Putamen (tissue), 1 donor: Measurements from ENCODE around the gene METTL14.
"Not testable (repeated sequence)": the region's sequence is repeated elsewhere in the genome, so short reads cannot be mapped to it uniquely, and the experiment has no call there.

Experiments used
- DNase-seq: peaks from one replicate; pipeline ENCODE4 v3.0.0-alpha.2; 2016; ENCODE audit warnings: low spot score

The METTL14 gene

GRCh38 chr4:118684873-118685811, at the start of gene METTL14:
Gene METTL14 (plus strand): TSS chr4:118685392. CDS start chr4:118685535, 143 bp downstream.
- peak; percentile 90 for DNase-seq

- DNase-seq, result not testable (repeated sequence)
Measured at GRCh38 chr4:118636126-118636525, 49.1 kb upstream of the METTL14 start.

GRCh38 chr4:118664665-118665064, 20.5 kb upstream of the METTL14 start:
- DNase-seq, result not testable (repeated sequence)

- DNase-seq, result not testable (repeated sequence)
Measured at GRCh38 chr4:118669220-118669619, 16.0 kb upstream of the METTL14 start.

- not testable (repeated sequence) for DNase-seq
Measured at GRCh38 chr4:118670968-118671367, 14.2 kb upstream of the METTL14 start.

- no peak for DNase-seq
Measured at GRCh38 chr4:118676128-118676527, 9.1 kb upstream of the METTL14 start.

- DNase-seq, result no peak
Measured at GRCh38 chr4:118680808-118681207, 4.4 kb upstream of the METTL14 start.

GRCh38 chr4:118682928-118683327, 2.3 kb upstream of the METTL14 start:
- DNase-seq, result no peak

GRCh38 chr4:118683513-118683912, 1.7 kb upstream of the METTL14 start:
- DNase-seq, result no peak

- DNase-seq, result no peak
Measured at GRCh38 chr4:118703118-118703517, 17.9 kb downstream of the METTL14 start.

- DNase-seq, result no peak
Measured at GRCh38 chr4:118711052-118711451, 25.9 kb downstream of the METTL14 start.

- DNase-seq, result no peak
Measured at GRCh38 chr4:118712872-118713271, 27.7 kb downstream of the METTL14 start.

- no peak for DNase-seq
Measured at GRCh38 chr4:118714682-118715081, 29.5 kb downstream of the METTL14 start.

- no peak for DNase-seq
Measured at GRCh38 chr4:118716304-118716703, 31.1 kb downstream of the METTL14 start.

- no peak for DNase-seq
Measured at GRCh38 chr4:118718511-118719170, 33.4 kb downstream of the METTL14 start.

- no peak for DNase-seq
Measured at GRCh38 chr4:118721752-118722151, 36.6 kb downstream of the METTL14 start.

GRCh38 chr4:118723369-118723768, 38.2 kb downstream of the METTL14 start:
- DNase-seq, result no peak

GRCh38 chr4:118727360-118727759, 42.2 kb downstream of the METTL14 start:
- no peak for DNase-seq

GRCh38 chr4:118729287-118730286, 44.4 kb downstream of the METTL14 start:
- DNase-seq, result no peak

- no peak for DNase-seq
Measured at GRCh38 chr4:118730683-118731082, 45.5 kb downstream of the METTL14 start.

- DNase-seq, result no peak
Measured at GRCh38 chr4:118732591-118733330, 47.6 kb downstream of the METTL14 start.
